ENCODE results near the gene AKIRIN2.

AKIRIN2 gene

DNA sequence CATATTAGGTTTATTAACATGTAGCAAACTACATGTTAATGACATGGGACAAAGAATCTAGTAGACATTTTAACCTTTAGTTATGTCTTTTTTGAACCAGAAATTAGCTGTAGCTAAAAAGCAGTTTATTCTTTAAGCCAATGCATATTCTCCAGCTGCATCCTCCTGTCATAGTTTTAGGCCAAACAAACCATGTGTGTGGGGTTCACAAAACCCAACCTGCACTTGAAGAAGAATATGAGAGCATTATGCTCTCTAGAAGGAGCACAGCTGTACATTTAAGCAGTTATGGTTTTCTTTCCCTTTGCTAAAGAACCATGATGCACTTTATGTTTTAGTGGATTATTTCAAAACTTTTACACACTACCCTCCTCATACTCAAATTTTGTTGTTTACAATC, 46.2 kb downstream of the AKIRIN2 start:
- DNase-seq (ENCODE audit: low read depth in 2 of 2): no peak

DNA sequence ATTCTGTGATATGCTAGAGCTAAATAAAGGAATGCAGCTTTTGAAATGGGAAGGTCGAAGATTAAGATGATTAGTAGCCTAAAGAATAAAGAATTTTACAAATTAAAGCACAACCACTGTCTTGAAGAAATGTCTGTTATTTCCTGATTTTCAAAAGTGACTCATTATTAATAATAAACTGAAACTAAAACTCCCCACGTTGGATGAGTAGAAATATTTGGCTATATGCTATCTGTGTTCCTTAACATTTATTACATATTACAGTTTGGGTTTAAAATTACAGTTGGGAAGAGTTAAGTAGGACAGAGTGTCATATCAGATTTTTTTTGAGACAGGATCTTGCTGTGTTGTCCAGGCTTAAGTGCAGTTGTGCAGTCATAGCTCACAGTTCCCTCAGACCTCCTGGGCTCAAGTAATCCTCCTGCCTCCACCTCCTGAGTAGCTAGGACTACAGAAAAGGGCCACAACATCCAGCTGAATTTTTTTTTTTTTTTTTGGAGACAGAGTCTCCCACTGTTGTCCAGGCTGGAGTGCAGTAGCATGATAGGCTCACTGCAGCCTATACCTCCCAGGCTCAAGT, 47.1 kb downstream of the AKIRIN2 start:
- no peak for DNase-seq (ENCODE audit: low read depth in 2 of 2)

DNA sequence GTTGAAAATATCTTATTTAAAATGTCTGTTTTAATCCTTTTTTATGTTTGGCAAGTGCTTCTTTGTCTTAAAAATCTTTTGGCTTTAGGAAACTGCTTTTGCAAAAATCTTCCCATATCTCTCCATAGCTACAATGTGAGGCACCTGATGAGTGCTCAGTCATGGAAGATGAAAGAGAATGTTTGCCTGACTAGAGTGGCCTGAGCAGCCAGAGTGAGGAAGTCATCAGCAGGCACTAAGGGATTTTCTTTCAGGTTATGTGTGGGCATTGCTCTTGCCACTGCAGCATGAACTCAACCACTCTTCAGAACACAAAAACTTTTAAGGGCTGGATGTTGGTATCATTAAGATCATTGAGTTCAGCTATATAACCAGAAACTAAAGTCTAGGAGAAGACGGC, 47.9 kb downstream of the AKIRIN2 start:
- no peak for DNase-seq (ENCODE audit: low read depth in 2 of 2)

DNA sequence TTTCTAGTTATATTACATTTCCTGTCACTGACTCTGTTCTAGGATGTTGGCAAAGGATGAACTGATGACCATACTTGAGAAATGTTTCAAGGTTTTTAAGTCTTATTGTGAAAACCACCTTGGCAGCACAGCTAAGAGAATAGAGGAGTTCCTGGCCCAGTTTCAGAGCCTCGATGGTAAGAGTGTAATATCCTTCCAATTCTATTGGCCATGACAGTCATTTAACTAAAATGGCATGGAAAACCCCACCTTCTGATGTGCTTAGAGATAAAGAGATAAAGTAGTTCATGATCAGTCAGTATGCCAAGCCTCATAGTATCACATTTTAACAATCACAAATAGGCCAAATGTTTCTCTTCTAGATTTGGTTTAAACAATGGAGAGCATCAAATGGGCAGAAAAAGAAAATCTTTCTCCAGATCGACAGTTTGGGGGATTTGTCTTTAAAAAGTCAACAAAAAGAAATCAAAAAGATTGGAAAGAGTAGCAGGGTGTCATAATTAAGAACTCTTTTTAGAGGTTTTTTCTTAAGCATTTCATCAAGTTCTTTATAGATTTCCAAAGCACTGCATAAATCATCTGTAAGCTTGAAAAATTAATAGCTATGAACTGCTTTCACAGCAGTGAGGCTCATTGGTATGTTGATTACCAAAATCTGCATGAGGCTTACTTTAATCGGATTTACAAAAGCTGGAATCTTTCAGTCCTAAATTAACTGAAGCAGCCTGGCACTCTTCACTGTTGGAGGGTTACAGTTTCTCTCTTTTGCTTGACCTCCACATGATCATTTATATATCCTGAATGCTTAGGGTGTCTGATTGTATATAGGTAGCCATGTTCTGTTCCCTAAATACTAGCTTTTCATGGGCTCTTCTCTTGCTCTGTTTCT, 48.7 kb downstream of the AKIRIN2 start:
- DNase-seq (ENCODE audit: low read depth in 2 of 2): no peak

DNA sequence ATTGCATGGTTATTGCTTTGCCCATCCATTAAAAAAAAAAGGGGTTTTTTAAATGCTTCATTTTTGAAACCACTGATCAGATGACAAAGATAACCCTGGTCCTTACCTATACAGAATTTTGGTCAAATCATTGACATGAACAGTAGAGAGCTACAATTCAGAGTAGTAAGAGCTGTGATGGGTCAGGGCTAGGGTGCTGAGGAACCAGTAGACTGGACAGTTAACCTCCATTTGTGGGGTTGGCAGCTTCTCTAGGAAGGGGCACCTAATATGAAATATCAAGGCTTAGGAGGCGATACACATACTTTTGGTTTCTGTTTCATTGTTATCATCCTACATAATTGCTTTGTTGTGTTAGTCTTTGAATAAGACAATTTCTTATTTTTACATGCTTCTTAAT, 57.0 kb downstream of the AKIRIN2 start:
- DNase-seq (ENCODE audit: low read depth in 2 of 2): no peak

DNA sequence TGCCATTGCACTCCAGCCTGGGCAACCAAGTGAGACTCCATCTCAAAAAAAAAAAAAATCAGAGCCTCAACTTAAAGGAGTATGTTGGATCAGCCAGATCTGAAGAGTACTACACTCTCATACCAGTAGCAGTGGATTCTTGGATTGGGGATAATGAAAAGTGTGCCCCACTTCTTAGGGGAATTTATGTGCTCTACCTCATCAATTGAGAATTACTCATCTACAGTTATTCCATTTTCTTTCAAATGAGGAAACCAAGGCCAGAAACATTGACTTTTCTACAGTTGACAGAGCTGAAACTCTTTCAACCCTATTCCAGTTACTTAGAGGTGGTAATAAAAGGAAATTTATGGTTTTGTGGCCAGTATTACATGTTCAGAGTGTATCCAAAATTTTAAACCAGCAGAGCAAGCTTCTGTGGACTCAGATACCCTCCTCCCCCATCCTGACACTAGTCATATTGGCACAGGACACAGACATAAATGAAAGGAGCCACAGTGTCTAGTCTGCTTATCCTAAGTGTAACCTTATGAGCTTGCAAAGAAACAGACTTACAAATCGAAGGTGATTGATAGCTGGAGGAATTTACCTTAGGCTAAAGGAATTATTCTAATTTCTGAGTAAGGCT, 60.9 kb downstream of the AKIRIN2 start:
- no peak for DNase-seq (ENCODE audit: low read depth in 2 of 2)

DNA sequence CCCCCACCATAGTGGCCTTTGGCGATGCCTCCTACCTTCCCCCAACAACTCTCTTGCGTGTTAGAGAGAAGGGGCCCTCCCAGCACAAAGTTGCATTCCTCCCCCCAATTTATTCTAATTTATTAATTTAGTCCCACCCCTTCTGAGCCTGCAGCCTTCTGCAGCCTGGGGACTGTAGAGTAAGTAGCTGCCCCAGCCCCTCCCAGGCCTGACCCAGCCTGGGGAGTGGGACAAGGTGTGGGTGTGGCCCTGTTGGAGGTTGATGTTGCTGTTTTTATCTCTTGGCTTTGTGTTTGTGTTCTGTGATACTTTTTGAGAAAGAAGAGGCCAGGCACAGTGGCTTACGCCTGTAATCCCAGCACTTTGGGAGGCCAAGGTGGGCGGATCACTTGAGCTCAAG, 62.7 kb downstream of the AKIRIN2 start:
- no peak for DNase-seq (ENCODE audit: low read depth in 2 of 2)

DNA sequence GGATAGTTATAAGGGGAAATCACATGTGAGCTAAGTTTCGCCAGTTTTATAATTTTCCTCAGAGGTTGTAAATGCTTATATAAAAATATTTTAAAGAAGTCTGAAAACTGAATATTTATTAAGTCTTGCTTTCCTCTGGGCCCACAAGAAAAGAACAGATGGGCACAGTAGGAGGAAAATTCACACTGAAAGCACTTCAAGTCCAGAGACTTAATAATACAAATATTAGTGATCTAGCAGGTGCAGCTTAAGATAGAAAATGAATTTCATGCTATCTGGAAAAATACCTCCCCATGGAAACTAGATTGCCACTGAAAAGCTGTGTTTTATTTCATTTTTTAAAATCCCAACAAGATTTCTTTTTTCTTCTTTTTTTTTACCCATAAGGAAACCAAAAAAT, 64.9 kb downstream of the AKIRIN2 start:
- no peak for DNase-seq (ENCODE audit: low read depth in 2 of 2)

DNA sequence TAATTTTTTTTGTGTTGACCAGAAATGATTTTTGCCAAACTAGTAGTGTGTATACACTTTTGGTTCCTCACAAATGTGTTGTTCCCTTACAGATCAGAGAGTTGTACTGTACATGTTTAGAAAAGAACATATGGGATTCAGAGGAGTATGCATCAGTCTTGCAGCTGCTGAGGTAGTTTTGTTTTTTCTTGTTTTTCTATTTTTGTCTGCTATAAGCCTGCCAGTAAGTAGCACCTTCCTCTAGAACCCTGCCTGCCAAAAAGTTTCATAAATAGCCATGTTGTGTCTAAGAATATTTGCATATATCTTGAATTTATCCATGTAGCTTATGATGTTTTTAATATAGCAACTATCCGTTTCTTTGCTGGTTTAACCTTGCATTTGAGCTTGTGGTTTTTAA, 65.7 kb downstream of the AKIRIN2 start:
- DNase-seq (ENCODE audit: low read depth in 2 of 2): no peak

DNA sequence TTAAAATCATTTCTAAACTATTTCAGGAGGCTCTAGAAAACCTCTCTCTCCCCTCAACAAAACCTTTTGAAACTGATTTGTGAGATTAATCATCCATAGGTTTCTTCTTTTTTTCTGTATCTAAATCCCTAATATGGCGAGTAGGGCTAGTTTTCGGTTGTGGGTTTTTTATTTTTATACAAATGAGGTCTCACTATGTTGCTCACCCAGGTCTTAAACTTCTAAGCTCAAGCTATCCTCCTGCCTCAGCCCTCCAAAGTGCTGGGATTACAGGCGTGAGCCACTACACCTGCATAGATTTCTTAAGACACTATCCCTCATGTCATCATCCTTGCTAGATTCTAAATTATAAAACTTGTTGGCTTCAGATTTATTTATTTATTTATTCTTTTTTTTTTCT, 68.2 kb downstream of the AKIRIN2 start:
- DNase-seq (ENCODE audit: low read depth in 2 of 2): no peak

DNA sequence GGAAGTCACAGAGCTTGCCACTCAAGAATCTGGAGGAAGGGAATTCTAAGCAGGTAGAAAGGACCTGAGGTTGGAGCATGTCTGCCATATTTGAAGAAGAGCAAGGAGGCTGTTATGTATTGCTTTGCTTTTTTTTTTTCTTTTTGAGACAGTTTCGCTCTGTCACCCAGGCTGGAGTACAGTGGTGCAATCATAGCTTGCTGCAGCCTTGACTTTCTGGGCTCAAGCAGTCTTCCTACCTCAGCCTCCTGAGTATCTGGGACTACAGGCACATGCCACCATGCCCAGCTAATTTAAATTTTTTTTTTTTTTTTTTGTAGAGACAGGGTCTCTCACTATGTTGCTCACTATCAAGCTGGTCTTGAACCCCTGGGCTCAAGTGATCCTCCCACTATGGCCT, 71.3 kb downstream of the AKIRIN2 start:
- no peak for DNase-seq (ENCODE audit: low read depth in 2 of 2)

DNA sequence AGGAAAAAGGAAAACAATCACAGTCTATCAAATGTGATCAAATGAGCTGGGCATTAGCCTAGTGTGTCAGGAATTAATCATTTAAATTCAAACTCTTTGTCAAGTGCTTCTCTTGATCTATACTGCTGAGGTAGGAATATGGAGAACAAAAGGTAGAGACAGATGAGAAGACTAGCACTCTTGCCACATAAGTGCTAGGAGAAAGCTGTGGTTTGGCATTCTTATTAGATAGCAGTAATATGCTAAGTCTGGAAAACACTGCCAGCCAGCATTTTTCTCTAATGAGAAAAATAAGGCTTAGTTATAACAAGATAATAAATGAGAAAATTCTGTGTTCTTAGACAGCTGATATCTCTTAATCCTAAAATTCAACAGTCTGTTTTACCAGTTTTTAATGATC, 73.2 kb downstream of the AKIRIN2 start:
- DNase-seq (ENCODE audit: low read depth in 2 of 2): no peak

DNA sequence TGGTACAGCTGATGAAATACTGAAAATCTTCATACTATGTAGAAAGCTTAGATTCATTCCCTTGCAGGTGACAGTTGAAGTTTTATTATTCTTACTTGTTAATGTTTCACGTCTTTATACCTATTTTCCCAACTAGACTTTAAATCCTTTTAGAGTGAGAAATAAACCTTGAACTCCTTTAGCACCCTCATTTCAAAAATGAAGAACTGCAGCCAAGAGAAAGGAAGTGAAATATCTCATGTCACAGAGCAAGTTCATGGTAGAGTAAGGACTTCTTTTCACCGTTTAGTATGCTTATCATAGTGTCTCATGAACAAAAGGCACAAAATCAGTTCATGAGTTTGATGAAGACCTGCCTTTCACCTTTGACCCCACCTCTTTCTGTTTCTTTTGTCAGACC, 73.6 kb downstream of the AKIRIN2 start:
- DNase-seq (ENCODE audit: low read depth in 2 of 2): no peak
